ENCODE measurements around the gene CAPZA2.

The CAPZA2 gene

DNA sequence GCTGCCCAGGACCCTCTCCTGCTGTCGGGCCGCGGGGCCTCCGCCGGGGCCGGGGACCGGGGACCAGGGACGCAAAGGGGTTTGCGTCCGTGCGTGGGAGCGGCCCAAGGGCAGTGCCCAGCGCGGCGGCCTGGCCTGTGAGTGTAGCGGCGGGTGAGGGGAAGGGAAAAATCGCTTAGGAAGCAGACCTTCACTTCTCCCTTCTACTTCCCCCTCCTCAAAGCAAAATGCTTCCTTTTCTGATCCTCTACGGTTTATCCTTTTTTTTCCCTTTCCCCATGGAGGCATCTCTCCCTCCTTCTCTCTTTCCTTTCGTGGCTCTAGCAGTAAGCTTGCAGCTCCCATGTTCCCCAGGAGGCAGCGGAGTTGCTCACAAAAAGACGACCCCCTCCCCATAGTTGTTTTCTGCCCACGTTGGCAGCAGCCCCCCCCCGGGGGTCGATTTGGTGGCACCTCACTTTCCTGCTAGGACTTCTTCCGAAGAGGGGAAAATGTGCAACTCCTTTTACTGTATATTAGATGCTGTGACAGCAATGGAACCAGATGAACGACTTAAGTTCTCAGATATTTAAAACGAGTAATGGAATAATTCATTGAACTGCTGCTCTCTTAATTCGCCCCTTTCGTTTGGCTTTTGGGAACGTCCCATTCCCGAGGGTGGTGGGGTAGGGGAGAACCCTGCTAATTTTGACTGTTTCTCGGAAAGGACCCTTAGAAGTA, 724 bp downstream of the CAPZA2 start:
- peak; percentile 10 for DNase-seq

DNA sequence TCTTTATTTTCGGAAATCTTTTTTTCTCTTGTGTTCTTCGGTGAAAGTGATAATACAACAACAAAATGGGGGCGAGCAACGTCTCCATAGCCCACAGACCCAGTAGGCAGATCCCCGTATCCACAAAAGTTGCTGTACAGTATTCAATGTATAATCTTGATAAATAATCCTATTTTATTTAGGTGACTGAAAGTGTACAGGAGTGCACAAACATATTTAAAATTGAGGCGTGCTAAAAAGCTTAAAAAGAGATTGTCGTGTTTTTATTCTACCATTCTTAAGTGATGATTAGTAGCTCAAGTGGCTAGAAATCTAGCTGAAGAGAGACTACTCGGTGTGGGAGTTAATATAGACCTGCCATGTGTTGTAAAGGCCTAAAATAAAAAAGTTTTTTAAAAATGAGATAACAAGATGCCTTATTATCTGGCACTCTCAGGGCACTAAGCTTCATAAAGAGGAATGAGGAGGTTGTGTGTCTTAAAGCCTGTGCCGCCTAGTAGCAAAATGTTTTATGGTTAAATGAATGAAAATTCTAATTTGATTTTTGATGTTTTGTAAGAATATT, 1.6 kb downstream of the CAPZA2 start:
- no peak for DNase-seq

GRCh38 chr7:116871061-116871700, 8.8 kb downstream of the CAPZA2 start:
- no peak for DNase-seq

DNA sequence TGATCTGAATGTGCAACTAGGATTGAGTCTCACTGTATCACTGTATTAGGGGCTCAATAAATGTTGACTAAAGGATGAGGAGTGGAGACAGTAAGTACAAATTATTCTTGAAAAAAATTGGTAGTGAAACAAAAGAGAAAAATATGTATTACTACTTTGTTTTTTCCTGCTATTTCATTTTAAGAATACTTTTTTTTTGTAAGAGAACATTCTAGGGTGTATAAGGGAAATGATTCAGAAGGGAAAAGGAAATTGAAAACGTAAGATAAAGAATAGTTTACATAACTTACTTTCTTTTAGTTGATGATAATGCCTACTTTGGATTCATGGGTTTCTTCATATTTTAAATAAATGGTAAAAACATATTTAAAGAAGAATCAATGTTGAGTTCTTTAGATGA, 9.6 kb downstream of the CAPZA2 start:
- DNase-seq = no peak

DNA sequence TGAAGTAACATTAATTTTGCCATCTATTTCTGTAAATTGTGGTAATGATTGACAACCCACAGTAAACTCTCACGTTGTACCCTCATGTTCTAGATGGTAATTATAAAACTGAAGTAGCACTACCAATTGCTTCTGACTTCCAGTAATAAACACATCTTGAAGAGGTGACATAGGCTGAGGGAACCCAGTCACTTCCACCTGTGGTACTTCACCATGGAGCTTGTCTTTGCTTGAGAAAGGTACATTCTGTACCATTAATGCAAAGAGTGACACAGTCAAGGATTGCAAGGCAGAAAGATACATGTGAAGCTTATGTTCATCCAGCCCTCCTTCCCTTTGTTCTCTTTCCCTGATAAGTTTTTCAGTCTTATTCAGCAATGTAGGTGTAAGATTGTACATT, 11.2 kb downstream of the CAPZA2 start:
- DNase-seq = no peak

GRCh38 chr7:116876664-116877442, 14.5 kb downstream of the CAPZA2 start:
- no peak for DNase-seq

DNA sequence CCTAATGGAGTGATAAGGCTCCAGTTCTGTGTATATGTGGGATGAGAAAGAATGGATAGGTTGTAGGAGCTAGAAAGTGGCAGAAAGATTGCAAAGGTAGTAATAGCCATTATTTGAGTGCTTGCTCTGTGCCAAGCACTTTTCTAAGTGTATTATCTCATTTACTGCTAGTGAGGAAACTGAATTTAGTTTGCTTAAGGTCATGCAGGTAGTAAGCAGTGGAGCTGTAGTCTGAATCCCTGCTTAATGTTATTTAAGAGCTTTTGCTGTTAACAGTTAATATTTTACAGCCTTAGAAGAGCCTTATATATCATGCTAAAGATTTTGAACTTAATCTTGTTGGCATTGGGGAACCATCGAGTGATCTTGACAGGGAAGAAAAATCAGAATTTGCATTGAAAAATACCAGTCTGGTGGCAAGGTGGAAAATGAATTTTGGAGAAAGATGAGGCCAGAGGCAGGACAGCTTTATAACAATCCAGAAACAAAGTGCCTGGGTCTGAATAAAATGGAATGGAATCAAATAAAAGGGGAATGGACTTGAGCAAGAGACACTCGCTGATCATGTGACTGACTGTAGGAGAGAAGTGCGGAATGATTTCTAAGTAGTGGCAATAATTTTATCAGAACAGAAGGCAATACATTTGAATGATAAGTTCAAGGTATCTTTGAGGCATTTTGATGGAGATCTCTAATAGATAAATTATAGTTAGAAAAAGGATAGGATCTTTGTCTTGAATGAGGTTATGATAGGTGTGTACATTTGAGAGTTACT, 15.2 kb downstream of the CAPZA2 start:
- no peak for DNase-seq

DNA sequence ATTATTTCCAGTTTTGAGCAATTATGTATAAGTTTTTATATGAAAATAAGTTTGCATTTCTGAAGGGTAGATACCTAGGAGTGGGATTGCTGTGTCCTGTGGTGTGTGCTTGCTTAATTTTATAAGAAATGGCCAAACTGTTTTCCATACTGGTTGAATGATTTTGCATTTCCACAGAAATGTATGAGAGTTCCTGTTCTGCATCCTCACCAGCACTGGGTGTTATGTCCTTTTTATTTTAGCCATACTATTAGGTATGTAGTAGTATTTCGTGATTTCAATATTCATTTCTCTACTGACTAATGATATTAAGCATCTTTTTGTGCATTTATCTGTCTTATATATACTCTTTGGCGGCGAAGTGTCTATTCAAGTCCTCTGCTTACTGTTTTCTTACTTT, 22.3 kb downstream of the CAPZA2 start:
- DNase-seq = no peak

DNA sequence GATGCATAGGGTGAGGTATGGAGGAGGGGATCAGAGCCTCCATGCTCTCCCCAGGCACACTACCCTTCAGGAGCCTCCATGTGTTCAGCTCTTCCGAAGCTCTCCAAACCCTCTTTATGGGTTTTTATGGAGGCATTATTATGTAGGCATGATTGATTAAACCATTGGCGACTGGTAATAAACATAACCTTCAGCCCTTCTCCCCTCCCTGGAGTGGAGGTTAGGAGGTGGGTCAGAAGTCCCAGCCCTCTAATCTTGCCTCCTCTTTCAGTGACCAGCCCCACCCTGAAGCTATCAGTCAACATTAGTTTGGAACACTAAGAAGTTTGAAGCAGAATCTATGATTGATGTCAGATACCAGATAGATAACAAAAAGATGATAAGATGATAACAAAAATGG, 23.3 kb downstream of the CAPZA2 start:
- DNase-seq = no peak

DNA sequence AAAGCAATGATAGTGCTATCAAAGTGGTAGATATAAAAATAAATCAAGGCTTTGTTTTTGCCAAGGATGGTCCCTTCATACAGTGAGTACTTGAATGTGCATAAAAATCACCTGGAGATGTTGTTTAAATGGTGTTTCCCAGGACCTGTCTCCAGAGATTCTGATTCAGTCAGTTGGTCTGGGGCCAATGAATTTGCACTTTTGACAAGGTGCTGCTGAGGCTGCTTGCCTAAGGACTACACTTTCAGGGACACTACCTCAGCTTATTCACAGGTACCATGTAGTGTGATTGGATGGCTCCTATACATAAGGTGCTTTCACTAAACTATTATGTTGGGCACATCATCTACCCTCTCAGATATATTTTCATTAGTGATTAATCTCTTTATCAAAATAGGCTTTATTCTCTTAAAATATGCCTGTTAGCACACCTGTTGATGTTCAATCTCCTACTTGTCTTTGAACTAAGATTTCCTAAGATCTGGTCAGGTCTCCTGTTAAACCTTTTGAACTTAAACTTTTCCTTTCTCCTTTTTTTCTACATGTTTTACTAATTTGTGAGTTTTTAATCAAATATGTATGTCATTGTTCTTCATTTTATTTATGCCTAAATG, 24.3 kb downstream of the CAPZA2 start:
- no peak for DNase-seq

- no peak for DNase-seq
Measured at GRCh38 chr7:116888895-116889294, 26.5 kb downstream of the CAPZA2 start.

DNA sequence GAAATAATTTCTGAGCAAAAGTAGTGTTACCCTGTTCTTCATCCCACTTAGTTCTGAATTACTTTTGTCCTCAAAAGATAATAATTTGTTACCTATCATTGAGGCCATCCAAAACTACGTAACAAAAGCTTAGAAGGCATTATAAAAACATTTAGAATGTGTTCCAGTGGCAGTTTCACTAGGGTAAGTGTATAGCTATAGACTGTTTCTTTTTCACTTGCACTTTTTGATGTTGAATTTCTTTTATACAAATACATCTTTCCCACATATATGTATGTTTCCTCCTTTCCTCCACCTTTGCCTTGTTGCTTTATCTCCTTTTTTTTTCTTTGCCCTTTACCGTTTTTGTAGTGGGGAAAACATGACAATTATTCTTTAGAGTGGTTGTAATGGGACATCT, 33.5 kb downstream of the CAPZA2 start:
- no peak for DNase-seq

GRCh38 chr7:116897661-116898060, 35.3 kb downstream of the CAPZA2 start:
- DNase-seq = no peak

GRCh38 chr7:116899308-116899707, 36.9 kb downstream of the CAPZA2 start:
- no peak for DNase-seq

DNA sequence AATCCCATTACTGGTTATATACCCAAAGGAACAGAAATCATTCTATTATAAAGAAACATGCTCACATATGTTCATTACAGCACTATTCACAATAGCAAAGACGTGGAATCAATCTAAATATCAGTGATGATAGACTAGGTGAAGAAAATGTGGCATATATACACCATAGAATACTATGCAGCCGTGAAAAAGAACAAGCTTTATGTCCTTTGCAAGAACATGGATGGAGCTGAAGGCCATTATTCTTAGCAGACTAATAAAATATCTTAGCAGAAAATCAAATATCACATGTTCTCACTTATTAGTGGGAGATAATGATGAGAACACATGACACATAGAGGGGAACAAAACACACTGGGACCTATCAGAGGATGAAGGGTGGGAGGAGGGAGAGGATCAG, 38.8 kb downstream of the CAPZA2 start:
- DNase-seq = no peak

- no peak for DNase-seq
Measured at GRCh38 chr7:116902867-116903266, 40.5 kb downstream of the CAPZA2 start.

DNA sequence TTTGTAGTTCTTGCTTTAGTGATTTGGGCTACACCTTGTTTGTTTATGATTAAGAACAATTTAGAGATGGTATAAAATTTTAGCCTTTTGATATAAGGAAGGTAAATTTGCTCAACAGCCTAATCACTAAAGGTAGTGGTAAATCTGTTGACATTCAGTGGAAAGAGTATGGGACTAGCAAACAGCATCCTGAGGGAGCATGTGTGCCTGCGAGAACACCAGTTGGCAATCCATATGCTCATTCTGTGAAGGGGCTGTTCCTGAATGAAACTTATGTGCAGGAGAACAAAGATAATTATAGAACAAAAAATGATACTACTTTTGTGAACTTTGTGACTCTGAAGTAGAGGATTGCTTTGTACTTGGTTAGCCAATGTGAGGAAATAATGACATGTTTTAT, 44.0 kb downstream of the CAPZA2 start:
- DNase-seq = no peak

DNA sequence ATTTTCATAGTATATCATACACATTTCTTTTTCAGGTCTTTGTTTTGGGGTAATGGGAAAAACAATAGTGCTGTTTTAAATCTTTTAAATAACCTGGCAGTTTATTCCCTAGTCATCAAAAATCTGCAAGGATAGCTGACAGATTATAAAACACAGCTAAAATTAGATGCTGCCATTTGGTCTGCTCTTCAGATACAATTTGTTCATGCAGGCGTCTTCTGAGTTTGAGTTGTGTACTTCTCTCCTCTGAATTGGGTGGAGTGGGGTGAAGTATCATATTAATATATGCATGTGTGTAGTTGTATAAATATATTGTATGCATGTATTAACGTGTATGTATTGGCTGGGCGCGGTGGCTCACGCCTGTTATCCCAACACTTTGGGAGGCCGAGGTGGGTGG, 48.0 kb downstream of the CAPZA2 start:
- no peak for DNase-seq

DNA sequence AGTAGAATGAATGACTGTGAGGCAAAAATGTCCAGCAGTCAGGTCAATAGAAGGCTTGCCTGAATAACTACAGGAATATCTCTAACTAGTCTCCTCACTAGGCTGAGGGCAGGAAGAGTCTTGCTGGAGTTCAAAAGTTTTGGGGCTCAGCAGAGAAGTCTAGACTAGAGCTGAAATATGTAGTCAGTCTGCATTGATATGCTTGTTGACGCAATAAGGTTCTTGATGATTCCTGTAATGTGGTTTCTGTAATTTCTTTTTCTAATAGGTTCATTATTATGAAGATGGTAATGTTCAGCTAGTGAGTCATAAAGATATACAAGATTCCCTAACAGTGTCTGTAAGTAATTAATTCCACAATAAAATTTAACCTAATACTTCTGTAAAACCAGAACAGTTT, 49.4 kb downstream of the CAPZA2 start:
- DNase-seq = no peak

- DNase-seq = no peak
Measured at GRCh38 chr7:116912269-116912909, 50.0 kb downstream of the CAPZA2 start.

DNA sequence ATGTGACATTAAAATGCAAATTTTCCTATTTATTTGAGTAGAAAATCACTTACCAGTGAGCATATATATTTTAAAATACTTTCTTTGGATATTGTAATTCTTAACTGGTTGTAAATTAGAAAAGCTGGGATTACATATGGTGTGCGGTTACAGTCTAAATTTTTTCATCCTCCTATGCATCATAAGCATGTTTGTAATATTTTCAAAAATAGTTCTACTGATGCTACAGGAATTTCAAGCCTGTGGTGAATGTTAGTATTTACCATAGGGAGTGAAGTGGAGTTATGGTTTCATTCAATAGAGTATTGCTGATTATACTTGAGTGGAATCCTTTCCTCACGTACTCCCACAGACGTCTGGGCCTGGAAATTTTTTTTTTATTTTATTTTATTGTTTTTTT, 56.3 kb downstream of the CAPZA2 start:
- DNase-seq = no peak

DNA sequence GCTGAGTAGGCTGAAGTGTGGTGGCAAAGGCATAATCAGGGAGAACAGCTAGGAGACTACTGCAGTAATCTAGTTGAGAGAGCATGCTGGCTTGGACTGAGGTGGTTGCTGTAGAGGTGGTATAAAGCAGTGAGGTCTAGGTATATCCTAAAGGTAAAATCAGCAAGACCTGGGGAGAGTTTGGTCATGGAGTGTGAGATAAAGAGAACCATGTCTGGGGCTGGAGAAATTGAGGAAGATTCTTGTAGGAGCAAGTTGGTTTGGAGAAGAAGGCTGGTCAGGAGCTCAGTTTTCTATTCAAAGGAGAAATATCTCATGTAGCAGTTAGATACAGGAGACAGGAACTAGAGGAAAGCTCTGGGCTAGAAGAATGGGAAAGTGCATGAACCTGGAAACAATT, 58.0 kb downstream of the CAPZA2 start:
- DNase-seq = no peak
